ENCODE results near the gene ACTRT2.

GRCh38 chr1:3014050-3014440, 7.2 kb upstream of the ACTRT2 start:
- TF ChIP-seq, protein P1, sequence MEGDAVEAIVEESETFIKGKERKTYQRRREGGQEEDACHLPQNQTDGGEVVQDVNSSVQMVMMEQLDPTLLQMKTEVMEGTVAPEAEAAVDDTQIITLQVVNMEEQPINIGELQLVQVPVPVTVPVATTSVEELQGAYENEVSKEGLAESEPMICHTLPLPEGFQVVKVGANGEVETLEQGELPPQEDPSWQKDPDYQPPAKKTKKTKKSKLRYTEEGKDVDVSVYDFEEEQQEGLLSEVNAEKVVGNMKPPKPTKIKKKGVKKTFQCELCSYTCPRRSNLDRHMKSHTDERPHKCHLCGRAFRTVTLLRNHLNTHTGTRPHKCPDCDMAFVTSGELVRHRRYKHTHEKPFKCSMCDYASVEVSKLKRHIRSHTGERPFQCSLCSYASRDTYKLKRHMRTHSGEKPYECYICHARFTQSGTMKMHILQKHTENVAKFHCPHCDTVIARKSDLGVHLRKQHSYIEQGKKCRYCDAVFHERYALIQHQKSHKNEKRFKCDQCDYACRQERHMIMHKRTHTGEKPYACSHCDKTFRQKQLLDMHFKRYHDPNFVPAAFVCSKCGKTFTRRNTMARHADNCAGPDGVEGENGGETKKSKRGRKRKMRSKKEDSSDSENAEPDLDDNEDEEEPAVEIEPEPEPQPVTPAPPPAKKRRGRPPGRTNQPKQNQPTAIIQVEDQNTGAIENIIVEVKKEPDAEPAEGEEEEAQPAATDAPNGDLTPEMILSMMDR (IDR thresholded peaks at IDR 0.05) = no peak
- TF ChIP-seq POLR2AphosphoS5 (IDR thresholded peaks at IDR 0.05) = no peak

Data from gastroesophageal sphincter (tissue), 3 donors.